NCI-H1930 (cell line): Measurements from ENCODE around the gene PDE4D.
"Not testable (repeated sequence)": the region's sequence is repeated elsewhere in the genome, so short reads cannot be mapped to it uniquely, and the experiment has no call there.

Experiments
- DNase-seq, 2 experiments: peaks; one replicate each; lab custom pipeline; 2025; lab: John Stamatoyannopoulos, UW

The PDE4D gene

GRCh38 chr5:59071755-59072549 is 821.6 kb downstream of the PDE4D start:
- DNase-seq, result no peak

DNA sequence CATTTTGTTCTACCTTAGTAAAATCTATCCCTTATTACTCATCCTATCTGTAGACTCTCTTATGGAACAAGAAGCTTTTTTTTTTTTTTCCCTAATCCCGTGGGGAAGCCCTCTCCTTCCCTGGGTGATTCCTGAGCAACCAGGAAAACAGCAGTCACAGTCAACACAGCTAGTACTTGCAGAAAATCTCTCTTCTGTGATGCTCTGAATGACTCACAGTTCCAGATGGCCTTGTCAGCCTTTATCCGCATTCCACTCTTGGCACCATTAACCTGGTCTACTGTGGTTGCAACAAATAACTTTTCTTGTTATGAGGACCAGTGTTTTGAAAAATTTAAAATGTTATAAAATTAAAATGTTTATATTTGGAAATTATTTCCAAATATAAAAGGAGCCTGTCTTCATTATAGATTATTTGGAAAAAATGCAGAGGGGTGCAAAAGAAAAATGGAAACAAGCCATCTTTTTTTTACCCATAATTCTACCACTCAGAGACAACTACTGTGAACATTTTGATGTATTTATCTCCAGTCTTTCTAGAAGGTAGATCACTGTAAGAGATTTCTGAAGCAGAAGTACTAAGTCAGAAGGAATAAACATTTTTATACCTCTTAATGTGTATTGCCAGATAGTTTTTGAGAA is 824.0 kb downstream of the PDE4D start:
- no peak for DNase-seq

DNA sequence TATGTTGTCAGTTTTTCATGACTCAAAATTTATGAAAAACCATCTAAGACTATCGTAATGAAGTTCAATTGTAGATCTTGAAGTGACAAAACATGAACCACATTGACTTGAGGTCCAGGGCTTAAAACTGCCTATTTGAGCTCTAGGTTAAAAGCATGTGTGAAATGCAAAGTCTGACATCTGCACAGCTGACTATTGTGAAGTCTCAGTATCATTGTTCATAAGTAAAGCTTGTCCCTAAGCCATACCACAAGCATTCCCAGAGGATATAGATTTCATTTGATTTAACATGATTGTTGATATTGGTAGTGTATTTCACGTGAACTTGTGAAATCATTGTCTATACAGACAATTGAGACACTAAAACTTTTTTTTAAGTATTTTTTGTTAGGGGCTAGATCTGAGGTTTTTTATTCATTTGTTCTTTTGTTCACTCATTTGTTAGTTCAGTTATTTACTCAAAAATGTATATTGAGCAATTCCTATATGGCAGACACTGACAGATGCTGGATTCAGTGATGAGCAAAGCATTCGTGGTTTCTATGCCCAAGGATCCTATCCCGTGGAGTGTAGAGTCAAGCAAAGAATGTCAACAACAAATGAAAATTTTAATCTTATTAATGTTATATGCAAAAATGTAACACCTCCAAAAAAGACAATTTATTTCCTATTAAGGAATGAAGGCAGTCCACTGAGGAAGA is 825.4 kb downstream of the PDE4D start:
- no peak for DNase-seq

- no peak for DNase-seq
Measured at GRCh38 chr5:59066367-59067163, 827.0 kb downstream of the PDE4D start.

- no peak for DNase-seq
Measured at GRCh38 chr5:59065554-59065953, 828.0 kb downstream of the PDE4D start.

- no peak for DNase-seq
Measured at GRCh38 chr5:59064293-59064692, 829.2 kb downstream of the PDE4D start.

DNA sequence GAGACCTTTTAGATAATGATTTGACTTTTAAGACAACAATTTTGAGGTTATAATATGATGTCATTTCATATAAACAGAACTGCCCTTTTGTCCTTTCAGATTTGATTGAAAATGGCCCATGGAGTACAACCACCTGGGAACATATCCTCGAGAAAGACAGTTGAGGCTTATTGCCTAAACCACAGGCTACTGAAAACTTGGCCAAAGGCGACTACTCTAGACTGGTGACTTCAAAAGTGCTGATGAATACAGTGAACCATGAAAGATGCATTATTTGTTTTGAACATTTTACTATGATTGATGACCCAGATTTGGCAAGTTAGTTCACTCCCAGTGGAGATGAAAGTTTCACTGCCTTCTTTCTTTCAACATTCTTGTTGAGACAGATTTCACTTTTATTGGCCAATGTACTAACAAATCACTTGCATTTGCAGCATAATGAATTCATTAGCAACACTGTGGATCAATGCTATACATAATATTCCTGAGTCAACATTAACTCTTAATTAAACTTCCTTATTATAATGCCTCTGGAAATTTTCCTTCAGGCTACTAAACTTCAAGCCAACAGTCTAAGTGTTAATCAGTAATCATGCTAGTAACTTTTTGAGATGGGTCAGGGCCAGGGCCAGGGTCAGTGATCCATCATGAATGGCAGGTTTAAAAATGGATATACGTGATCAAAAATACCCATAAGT is 830.4 kb downstream of the PDE4D start:
- no peak for DNase-seq

DNA sequence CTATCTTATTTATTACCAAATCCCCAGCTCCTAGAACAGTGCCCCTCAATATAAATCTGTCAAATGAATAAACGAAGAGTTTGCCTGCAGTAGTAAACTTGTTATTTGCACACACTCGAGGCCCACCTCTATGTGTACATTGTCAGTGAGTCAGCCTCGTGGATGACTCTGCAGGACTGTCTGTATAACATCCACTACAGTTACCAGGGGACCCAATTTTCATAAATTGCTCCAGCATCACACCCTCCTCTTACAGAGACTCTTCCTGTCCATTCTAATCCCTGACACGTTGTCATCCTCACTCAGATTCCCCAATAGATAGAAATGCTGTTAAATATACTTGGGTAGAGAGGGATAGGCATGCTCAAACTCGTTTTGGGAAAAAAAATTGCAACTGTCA is 832.1 kb downstream of the PDE4D start:
- no peak for DNase-seq

GRCh38 chr5:59058969-59059687 is 834.4 kb downstream of the PDE4D start:
- no peak for DNase-seq

DNA sequence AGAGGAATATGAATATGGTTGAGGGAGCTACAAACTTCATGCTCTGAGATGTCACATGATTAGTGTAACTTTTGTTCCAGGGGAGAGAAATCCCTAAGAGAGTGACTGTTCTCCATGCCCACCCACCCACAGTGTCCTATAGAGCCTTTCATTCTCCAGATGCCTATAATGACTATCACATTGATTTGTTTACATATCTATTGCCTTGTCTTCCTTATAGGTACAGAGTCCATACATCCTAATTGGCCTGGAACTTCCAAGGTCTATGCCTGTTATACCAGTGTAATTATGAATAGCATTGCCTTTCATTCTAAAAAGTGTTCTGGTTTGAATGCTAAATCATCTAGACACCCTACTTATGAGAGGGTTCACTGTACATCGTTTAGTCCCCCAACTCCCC is 835.3 kb downstream of the PDE4D start:
- DNase-seq, result no peak

DNA sequence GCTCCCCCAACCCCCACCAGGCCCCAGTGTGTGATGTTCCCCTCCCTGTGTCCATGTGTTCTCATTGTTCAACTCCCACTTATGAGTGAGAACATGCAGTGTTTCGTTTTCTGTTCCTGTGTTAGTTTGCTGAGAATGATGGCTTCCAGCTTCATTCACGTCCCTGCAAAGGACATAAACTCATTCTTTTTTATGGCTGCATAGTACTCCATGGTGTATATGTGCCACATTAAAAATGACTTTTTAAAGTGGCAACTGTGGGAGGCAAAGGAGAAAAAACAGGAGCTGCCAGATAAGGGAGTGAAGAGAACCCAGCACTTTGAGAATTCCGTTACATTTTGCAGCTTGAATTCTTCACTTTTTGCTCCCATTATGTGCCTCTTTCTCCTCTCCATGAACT is 836.9 kb downstream of the PDE4D start:
- DNase-seq, result not testable (repeated sequence)

DNA sequence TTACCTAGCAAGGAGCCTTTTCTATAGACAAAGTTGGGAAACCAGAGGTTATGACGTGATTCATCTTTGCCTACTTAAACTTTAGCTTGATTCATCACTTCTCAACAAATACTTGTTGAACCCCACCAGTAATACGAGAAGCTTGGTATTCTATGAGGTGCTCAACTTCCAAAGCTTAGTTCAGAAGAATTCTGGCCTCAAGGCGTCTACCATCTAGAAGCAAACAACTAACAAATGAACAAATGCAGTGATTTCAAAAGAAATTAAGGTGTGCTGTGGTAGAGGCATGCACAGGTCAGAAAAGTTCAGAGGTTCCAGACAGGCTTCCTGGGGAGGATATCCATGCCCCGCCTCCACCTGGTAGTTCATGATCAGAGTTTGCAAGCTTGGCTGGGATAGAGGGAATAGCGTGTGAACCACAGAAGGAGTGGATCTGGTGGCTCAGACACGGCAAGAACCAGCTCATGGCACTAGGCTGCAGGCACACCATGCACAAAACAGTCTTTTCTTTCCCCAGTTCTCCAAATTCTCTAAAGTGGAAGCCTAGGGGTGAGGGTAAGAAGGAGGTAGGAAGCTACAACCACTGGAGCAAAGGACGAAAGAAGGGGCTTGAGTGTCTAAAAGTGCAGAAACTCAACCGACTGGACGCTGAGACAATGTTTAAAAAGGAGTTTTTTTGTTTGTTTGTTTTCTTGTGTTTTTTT is 837.6 kb downstream of the PDE4D start:
- DNase-seq, result no peak

DNA sequence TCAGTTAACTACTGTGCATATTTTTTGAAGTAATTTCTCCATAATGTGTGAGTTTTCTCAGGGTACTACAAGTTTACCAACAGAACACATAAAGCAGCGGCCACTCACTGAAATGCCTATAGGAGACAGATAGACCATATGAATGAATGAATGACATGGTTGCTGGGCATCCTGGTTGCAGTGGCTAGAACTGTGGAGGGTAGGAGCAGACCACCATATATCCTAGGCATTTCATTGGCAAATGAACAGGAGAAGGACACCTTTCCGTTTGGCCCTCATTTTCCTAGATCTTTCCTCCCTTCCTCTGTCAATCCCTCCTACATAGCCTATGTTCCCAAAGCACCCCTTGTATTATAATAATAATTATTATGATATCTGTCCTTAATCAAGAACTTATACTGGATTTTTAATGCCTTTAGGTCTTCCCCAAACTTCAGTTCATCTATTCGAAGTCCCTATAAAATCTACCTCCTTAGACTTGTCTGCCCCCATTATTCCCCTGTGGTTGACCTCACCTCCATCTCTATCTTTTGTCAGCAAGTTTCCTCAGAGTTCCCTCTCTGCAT is 838.5 kb downstream of the PDE4D start:
- no peak for DNase-seq

DNA sequence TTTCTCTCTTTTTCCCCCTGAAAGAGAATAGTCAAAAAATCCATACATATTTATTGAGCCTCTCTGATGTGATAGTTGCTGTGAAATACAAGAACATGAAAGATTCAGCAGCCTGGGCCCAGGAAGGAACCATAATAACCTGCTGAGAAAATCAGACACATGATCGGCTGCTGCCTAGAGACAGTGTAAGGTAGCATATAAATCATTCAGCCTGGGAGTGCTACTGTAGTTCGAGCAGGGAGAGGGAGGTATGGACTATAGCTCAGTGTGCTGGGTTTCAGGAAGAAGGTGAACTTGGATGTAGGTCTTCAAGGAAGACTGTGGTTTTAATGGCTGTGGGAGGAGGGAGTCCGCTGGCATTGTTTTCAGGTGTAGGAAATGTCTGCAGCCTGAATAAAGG is 841.6 kb downstream of the PDE4D start:
- DNase-seq, result no peak

DNA sequence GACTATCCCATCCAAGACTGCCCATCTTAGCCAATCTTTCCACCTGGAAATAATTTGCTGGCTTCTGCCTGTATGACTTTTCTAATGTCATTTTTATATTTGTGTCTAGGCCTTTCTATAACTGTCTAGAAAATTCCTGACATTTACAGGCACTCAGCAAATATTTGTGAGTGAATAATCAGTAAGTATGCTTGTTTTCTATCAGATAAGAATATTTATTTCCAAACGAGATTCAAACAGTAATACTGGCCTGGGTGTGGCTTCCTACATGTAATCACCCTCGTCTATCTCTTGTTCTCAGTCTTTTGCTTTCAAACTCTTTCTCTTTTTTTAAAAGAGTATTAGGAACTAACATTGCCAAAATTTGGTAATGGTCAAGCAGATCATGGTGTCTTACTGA is 844.4 kb downstream of the PDE4D start:
- no peak for DNase-seq

DNA sequence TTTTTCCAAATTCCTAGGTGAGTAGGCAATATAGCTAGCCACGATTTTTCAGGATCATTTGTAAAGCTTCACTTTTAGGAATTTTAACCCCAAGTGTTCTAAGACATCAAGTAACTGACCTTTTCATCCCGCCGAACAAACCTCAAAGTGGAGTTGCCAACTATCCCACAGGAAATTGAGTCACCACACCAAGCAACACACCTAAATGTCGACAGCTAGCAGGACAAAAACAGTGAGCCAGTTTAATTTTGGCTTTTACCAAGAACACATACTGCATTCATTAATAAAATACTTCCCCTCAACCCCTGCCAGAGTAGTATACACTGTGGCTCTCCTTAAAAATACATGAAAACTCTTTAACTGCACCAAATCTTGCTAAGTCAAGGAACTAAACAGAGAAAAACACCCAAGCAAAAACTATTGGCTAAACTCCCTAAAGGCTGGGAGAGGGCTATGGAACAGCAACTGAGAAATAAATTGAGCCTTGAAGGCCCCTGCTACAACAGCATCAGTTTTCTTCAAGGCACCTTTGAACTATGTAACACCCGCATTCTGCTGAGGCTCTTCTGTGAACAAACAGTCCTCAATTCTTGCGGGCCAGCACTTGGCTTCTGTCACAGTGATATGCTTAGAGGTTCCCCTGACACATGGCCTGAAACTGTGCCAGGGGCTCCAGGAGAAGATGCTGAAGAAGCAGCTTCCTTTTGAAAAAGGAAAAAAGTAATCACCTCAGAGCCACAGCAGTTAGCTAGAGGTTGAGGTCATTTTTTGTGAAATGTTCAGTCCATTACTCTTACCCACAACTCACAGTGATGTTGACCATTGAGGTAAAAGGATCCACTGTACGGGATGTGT is 851.1 kb downstream of the PDE4D start:
- no peak for DNase-seq

GRCh38 chr5:59041355-59041754 is 852.2 kb downstream of the PDE4D start:
- DNase-seq, result no peak

DNA sequence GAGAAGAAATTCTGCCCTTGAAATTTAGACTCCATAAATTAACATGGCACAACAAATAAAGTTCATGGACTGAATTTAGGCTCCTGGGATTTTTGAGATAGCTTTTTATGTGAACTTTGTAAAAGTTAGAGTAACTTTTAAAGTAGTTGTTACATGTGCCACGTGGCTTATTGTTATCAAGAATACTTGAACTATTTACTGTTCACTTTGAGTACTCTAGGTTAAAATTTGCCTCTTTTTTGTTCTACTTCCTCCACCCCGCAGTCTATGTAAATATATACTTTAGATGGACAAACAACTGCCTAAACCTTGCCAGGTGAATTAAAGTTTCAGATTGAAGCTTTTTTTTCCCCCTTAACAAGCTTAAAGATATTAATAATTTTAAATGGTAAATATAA is 852.7 kb downstream of the PDE4D start:
- DNase-seq, result no peak
